HepG2 (cell line): ENCODE data around the gene ERBB3. TPM values are rescaled to one million over a fixed set of nuclear protein-coding genes. Genes with fewer than 3 reads are reported as not detected.

Experiments used
- HDAC2 ChIP-seq: sonication (generic); formaldehyde crosslinking; IDR thresholded peaks from 2 replicates; pipeline ENCODE4 v1.4.0; 2020; ENCODE audit warnings: missing genetic modification reagents
- HOXA7 ChIP-seq: sonication (generic); formaldehyde crosslinking; IDR thresholded peaks from 2 replicates; pipeline ENCODE4 v1.8.1; 2022; ENCODE audit warnings: mild to moderate bottlenecking, missing genetic modification reagents, moderate library complexity
- NR1H2 ChIP-seq: sonication (generic); formaldehyde crosslinking; IDR thresholded peaks from 2 replicates; pipeline ENCODE4 v1.8.1; 2022; ENCODE audit warnings: low read depth, missing genetic modification reagents, borderline replicate concordance
- NR2F1 ChIP-seq, 2 experiments: fragments of 450-650 bp in 1 of 2; formaldehyde crosslinking in 1 of 2; IDR thresholded peaks; 2 replicates each; pipeline versions ENCODE4 v1.5.0 to v1.6.1; 2016 to 2020; ENCODE audit warnings: mild to moderate bottlenecking in 1 of 2, missing compliant biosample characterization in 1 of 2, missing genetic modification reagents in 1 of 2, moderate library complexity in 1 of 2
- PAX8 ChIP-seq: sonication (generic); formaldehyde crosslinking; IDR thresholded peaks from 2 replicates; pipeline ENCODE4 v1.8.0; 2022; ENCODE audit warnings: mild to moderate bottlenecking, missing genetic modification reagents, borderline replicate concordance
- ZNF253 ChIP-seq: sonication (generic); formaldehyde crosslinking; IDR thresholded peaks from 2 replicates; pipeline ENCODE4 v1.8.0; 2022; ENCODE audit warnings: mild to moderate bottlenecking, missing genetic modification reagents, borderline replicate concordance
- ZNF644 ChIP-seq: IDR thresholded peaks from 2 replicates; pipeline ENCODE4 v1.6.1; 2016; ENCODE audit warnings: low read depth
- ZNF775 ChIP-seq: sonication (generic); formaldehyde crosslinking; IDR thresholded peaks from 2 replicates; pipeline ENCODE4 v1.4.0; 2020; ENCODE audit warnings: missing genetic modification reagents, mild to moderate bottlenecking, moderate library complexity, borderline replicate concordance
- polyA plus RNA-seq, 8 experiments: library from polyadenylated mRNA; depleted of rRNA in 3 of 8; stranded (reverse) in 7 of 8; unstranded in 1 of 8; fragments of >200 nt; fragmentation: Illumina TruSeq in 4 of 8; extraction: Trizol in 4 of 8; gene quantifications; 2 replicates each; pipeline versions ENCODE4 v1.2.1 to v1.2.3, GENCODE V29; 2011 to 2016; ENCODE audit warnings: low read depth in 4 of 8, missing spikeins in 1 of 8, mixed read lengths in 1 of 8; ENCODE audit not compliant: insufficient read depth in 1 of 8
- total RNA-seq, 5 experiments: library from RNA; depleted of rRNA; stranded (reverse); fragments of >200 nt; fragmentation: Illumina TruSeq; extraction: Trizol; gene quantifications; 2 replicates each; pipeline ENCODE4 v1.2.3, GENCODE V29; 2016; ENCODE audit warnings: low read depth in 1 of 5
- TF ChIP-seq, protein P1 (sequence below): sonication (generic); formaldehyde crosslinking; IDR thresholded peaks from 2 replicates; pipeline ENCODE4 v1.8.0; 2022; ENCODE audit warnings: missing genetic modification reagents, mild to moderate bottlenecking, inconsistent platforms, borderline replicate concordance
- TF ChIP-seq, protein P2 (sequence below): sonication (generic); formaldehyde crosslinking; IDR thresholded peaks from 2 replicates; pipeline ENCODE4 v1.5.0; 2020; ENCODE audit warnings: missing genetic modification reagents
- TF ChIP-seq, protein P3 (sequence below): sonication (generic); formaldehyde crosslinking; IDR thresholded peaks from 2 replicates; pipeline ENCODE4 v1.5.0; 2020; ENCODE audit warnings: missing genetic modification reagents, mild to moderate bottlenecking, borderline replicate concordance
- TF ChIP-seq, protein P4 (sequence below): sonication (generic); formaldehyde crosslinking; IDR thresholded peaks from 2 replicates; pipeline ENCODE4 v1.4.0; 2020; ENCODE audit warnings: mild to moderate bottlenecking, missing genetic modification reagents
- TF ChIP-seq, protein P5 (sequence below): sonication (generic); formaldehyde crosslinking; IDR thresholded peaks from 2 replicates; pipeline ENCODE4 v1.4.0; 2020; ENCODE audit warnings: mild to moderate bottlenecking, missing genetic modification reagents
- TF ChIP-seq, protein P6 (sequence below): sonication (generic); formaldehyde crosslinking; IDR thresholded peaks from 2 replicates; pipeline ENCODE4 v1.8.1; 2022; ENCODE audit warnings: mild to moderate bottlenecking, missing genetic modification reagents
- TF ChIP-seq, protein P7 (sequence below): sonication (generic); formaldehyde crosslinking; IDR thresholded peaks from 2 replicates; pipeline ENCODE4 v1.4.0; 2020; ENCODE audit warnings: missing genetic modification reagents

The ERBB3 gene
- total and polyA plus RNA-seq, 2 of the 13 experiments (the other 11 are each of a cell fraction or from before 2014, with no cell fraction given) = 93.6 to 358 TPM

DNA sequence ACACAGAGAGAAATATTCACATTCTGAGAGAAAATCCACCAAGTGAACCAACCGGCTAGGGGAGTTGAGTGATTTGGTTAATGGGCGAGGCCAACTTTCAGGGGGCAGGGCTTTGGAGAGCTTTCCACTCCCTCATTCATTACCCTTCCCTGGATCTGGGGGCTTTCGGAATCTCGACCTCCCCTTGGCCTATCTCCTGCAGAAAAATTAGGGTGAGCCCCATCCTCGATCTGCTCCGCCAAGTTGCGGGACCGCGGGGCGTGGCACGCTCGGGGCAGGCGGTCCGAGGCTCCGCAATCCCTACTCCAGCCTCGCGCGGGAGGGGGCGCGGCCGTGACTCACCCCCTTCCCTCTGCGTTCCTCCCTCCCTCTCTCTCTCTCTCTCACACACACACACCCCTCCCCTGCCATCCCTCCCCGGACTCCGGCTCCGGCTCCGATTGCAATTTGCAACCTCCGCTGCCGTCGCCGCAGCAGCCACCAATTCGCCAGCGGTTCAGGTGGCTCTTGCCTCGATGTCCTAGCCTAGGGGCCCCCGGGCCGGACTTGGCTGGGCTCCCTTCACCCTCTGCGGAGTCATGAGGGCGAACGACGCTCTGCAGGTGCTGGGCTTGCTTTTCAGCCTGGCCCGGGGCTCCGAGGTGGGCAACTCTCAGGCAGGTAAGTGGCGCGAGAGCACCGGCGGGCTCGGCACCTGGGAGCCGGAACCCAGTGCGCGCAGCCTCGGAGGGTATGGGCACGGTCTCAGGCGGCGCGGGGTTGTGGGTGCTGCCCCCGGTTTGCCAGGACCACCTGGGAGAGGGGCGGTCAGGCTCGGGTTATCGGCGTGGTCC is at the start of gene ERBB3 (continued):
- TF ChIP-seq, protein P1, sequence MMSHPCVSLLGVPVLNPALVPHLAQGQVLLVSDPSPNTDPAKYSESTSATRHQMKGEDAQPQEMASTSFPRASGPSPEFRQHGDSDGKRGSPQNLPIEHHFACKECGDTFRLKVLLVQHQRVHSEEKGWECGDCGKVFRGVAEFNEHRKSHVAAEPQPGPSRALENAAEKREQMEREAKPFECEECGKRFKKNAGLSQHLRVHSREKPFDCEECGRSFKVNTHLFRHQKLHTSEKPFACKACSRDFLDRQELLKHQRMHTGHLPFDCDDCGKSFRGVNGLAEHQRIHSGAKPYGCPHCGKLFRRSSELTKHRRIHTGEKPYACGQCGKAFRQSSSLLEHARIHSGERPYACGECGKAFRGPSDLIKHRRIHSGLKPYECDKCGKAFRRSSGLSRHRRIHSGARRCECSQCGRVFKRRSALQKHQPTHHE = peak; percentile 52; the same call in 1 of the 2 replicates
- TF ChIP-seq HOXA7 (CRISPR knock-in tag) (no peak), ZNF775 (CRISPR knock-in tag) (no peak), NR2F1 (CRISPR knock-in tag; IDR thresholded peaks at IDR 0.05) (no peak), ZNF644 (CRISPR knock-in tag) (no peak), HDAC2 (peak; percentile 54; the same call in 1 of the 2 replicates), PAX8 (no peak), NR1H2 (CRISPR knock-in tag) (no peak), ZNF253 (CRISPR knock-in tag) (0 out of 2 replicates have a peak, but pooled peaks have one; percentile 34)
- TF ChIP-seq, protein P2, sequence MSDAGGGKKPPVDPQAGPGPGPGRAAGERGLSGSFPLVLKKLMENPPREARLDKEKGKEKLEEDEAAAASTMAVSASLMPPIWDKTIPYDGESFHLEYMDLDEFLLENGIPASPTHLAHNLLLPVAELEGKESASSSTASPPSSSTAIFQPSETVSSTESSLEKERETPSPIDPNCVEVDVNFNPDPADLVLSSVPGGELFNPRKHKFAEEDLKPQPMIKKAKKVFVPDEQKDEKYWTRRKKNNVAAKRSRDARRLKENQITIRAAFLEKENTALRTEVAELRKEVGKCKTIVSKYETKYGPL (CRISPR knock-in tag) = 0 out of 2 replicates have a peak, but pooled peaks have one; percentile 25
- TF ChIP-seq, protein P3, sequence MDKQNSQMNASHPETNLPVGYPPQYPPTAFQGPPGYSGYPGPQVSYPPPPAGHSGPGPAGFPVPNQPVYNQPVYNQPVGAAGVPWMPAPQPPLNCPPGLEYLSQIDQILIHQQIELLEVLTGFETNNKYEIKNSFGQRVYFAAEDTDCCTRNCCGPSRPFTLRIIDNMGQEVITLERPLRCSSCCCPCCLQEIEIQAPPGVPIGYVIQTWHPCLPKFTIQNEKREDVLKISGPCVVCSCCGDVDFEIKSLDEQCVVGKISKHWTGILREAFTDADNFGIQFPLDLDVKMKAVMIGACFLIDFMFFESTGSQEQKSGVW (CRISPR knock-in tag) = no peak
- TF ChIP-seq, protein P4, sequence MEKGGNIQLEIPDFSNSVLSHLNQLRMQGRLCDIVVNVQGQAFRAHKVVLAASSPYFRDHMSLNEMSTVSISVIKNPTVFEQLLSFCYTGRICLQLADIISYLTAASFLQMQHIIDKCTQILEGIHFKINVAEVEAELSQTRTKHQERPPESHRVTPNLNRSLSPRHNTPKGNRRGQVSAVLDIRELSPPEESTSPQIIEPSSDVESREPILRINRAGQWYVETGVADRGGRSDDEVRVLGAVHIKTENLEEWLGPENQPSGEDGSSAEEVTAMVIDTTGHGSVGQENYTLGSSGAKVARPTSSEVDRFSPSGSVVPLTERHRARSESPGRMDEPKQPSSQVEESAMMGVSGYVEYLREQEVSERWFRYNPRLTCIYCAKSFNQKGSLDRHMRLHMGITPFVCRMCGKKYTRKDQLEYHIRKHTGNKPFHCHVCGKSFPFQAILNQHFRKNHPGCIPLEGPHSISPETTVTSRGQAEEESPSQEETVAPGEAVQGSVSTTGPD = no peak
- TF ChIP-seq, protein P5, sequence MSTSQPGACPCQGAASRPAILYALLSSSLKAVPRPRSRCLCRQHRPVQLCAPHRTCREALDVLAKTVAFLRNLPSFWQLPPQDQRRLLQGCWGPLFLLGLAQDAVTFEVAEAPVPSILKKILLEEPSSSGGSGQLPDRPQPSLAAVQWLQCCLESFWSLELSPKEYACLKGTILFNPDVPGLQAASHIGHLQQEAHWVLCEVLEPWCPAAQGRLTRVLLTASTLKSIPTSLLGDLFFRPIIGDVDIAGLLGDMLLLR = no peak; the same call in 1 of the 2 replicates
- TF ChIP-seq, protein P6, sequence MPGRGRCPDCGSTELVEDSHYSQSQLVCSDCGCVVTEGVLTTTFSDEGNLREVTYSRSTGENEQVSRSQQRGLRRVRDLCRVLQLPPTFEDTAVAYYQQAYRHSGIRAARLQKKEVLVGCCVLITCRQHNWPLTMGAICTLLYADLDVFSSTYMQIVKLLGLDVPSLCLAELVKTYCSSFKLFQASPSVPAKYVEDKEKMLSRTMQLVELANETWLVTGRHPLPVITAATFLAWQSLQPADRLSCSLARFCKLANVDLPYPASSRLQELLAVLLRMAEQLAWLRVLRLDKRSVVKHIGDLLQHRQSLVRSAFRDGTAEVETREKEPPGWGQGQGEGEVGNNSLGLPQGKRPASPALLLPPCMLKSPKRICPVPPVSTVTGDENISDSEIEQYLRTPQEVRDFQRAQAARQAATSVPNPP (CRISPR knock-in tag) = peak; percentile 74; the same call in 1 of the 2 replicates
- TF ChIP-seq, protein P7, sequence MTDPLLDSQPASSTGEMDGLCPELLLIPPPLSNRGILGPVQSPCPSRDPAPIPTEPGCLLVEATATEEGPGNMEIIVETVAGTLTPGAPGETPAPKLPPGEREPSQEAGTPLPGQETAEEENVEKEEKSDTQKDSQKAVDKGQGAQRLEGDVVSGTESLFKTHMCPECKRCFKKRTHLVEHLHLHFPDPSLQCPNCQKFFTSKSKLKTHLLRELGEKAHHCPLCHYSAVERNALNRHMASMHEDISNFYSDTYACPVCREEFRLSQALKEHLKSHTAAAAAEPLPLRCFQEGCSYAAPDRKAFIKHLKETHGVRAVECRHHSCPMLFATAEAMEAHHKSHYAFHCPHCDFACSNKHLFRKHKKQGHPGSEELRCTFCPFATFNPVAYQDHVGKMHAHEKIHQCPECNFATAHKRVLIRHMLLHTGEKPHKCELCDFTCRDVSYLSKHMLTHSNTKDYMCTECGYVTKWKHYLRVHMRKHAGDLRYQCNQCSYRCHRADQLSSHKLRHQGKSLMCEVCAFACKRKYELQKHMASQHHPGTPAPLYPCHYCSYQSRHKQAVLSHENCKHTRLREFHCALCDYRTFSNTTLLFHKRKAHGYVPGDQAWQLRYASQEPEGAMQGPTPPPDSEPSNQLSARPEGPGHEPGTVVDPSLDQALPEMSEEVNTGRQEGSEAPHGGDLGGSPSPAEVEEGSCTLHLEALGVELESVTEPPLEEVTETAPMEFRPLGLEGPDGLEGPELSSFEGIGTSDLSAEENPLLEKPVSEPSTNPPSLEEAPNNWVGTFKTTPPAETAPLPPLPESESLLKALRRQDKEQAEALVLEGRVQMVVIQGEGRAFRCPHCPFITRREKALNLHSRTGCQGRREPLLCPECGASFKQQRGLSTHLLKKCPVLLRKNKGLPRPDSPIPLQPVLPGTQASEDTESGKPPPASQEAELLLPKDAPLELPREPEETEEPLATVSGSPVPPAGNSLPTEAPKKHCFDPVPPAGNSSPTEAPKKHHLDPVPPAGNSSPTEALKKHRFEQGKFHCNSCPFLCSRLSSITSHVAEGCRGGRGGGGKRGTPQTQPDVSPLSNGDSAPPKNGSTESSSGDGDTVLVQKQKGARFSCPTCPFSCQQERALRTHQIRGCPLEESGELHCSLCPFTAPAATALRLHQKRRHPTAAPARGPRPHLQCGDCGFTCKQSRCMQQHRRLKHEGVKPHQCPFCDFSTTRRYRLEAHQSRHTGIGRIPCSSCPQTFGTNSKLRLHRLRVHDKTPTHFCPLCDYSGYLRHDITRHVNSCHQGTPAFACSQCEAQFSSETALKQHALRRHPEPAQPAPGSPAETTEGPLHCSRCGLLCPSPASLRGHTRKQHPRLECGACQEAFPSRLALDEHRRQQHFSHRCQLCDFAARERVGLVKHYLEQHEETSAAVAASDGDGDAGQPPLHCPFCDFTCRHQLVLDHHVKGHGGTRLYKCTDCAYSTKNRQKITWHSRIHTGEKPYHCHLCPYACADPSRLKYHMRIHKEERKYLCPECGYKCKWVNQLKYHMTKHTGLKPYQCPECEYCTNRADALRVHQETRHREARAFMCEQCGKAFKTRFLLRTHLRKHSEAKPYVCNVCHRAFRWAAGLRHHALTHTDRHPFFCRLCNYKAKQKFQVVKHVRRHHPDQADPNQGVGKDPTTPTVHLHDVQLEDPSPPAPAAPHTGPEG (CRISPR knock-in tag) = no peak
